ENCODE data around the gene TBC1D4.

- TF ChIP-seq, protein P1, sequence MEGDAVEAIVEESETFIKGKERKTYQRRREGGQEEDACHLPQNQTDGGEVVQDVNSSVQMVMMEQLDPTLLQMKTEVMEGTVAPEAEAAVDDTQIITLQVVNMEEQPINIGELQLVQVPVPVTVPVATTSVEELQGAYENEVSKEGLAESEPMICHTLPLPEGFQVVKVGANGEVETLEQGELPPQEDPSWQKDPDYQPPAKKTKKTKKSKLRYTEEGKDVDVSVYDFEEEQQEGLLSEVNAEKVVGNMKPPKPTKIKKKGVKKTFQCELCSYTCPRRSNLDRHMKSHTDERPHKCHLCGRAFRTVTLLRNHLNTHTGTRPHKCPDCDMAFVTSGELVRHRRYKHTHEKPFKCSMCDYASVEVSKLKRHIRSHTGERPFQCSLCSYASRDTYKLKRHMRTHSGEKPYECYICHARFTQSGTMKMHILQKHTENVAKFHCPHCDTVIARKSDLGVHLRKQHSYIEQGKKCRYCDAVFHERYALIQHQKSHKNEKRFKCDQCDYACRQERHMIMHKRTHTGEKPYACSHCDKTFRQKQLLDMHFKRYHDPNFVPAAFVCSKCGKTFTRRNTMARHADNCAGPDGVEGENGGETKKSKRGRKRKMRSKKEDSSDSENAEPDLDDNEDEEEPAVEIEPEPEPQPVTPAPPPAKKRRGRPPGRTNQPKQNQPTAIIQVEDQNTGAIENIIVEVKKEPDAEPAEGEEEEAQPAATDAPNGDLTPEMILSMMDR (IDR thresholded peaks at IDR 0.05): no peak
- no peak for TF ChIP-seq POLR2A (IDR thresholded peaks at IDR 0.05)
Measured at GRCh38 chr13:75512253-75512652, 30.3 kb upstream of the TBC1D4 start.
